ENCODE data around the gene TPPP2.
"Not testable (repeated sequence)": the region's sequence is repeated elsewhere in the genome, so short reads cannot be mapped to it uniquely, and the experiment has no call there.

The TPPP2 gene

DNA sequence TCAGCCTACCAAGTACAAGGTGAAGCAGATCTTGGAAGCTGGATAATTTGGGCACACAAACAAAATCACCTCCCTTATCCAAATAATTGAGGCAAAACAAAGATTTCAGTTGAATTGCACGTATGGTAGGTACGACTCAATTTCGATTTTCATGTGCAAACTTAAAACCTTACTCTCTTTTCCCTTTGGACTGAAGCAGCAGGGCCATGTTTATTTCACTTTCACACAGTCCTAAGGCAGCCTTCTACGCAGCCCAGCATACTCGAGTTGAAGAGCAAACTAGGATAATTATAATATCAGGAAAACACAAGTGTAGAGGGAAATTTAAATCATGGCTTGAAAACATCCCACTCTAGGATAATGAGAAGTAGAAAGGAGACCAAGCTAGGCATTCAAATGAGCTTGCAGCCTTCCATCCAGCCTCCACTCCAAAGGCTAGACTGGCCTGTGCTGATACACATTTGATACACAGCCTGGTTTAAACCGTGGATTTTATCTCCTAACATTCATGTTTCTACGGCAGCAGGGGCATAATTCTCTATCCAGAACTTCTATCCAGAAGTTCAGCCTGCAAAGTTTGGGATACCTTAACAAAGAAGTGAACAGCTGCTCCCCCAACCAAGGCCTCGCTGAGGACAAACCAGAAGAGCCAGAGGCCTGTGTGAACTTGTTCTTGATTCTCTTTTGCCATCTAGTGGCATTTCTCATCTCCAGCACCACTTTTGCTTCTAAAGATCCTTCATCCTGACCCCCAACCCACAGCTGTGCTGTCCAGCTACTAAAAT, 9.8 kb downstream of the TPPP2 start:
- DNase-seq: no peak

DNA sequence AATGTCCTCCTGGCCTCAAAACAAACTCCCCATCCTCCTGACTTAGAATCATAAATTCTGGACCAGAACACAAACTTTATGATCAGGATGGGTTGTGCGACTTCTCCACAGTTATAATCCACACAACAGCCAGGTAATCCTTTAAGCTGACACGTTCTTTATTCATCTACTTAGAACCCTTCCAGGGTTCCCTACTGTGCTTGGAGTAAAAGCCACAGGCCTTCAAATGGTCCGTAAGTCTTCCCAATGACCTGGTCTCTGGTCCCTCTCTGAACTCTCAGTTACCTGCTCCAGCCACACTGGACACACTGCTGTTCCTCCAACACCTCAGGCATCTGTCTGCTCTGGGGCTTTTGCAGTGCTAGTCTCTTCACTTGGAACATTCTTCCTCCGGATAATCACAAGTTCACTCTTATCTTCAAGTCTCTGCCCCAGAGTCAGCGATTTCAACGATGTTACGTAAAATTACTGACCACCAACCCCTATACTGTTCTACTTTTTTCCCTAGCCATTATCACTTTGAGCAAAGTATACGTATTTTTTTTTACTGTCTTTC, 10.4 kb downstream of the TPPP2 start:
- DNase-seq: no peak

DNA sequence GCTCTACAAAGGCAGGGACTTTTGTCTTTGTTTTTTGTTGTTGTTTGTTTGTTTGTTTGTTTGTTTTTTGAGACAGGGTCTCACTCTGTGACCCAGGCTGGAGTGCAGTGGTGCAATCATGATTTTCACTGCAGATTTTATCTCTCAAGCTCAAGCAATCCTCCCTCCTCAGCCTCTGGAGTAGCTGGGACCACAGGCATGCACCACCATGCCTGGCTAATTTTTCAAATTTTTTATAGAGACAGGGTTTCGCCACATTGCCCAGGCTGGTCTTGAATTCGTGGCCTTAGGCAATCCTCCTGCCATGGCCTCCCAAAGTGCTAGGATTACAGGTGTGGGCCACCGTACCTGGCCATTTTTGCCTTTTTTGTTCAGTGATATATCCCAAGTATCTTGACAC, 10.9 kb downstream of the TPPP2 start:
- DNase-seq: not testable (repeated sequence)

DNA sequence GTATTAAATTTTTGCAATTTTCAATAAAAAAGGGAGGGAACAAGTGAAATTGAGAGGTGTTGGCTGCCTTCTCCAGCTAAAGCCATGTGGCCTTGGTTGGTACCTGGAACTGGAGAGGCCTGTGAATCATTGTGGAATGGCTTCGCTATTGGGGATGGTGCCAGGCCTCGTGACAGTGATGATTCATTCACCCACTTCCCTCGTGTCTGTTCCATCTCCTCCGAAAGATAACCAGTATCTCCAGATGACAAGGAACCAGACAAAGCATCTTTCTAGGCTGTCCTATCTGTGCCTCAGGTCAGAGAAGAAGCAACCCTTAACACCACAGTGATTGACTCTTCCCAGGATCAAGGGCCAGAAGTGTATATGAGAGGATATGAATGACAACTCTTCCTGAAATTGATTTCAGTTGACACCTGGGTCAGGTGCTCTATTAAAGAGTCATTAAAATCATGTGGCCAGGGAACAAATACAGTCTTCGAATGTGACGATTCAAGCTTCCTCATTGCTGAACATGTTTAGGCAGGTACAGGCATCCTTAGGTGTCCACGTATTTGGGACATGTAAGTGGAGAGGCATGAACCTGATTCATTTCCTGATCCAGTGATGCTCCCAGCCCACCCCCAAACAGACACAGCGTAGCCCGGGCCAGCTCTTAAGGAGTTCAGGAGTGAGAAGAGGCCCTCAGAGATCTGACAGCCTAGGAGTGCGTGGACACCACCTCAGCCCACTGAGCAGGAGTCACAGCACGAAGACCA, 11.8 kb downstream of the TPPP2 start, which contains the start of gene RNASE7:
TSS of gene RNASE7 (plus strand) at position 687 of the 758 bp plus-strand sequence. CDS start 631 bp downstream, outside the sequence.
- DNase-seq: no peak

DNA sequence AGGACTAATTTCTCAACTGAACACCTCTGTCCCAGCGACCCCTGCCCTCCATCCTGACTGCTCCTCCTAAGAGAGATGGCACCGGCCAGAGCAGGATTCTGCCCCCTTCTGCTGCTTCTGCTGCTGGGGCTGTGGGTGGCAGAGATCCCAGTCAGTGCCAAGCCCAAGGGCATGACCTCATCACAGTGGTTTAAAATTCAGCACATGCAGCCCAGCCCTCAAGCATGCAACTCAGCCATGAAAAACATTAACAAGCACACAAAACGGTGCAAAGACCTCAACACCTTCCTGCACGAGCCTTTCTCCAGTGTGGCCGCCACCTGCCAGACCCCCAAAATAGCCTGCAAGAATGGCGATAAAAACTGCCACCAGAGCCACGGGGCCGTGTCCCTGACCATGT, 12.9 kb downstream of the TPPP2 start:
- no peak for DNase-seq

DNA sequence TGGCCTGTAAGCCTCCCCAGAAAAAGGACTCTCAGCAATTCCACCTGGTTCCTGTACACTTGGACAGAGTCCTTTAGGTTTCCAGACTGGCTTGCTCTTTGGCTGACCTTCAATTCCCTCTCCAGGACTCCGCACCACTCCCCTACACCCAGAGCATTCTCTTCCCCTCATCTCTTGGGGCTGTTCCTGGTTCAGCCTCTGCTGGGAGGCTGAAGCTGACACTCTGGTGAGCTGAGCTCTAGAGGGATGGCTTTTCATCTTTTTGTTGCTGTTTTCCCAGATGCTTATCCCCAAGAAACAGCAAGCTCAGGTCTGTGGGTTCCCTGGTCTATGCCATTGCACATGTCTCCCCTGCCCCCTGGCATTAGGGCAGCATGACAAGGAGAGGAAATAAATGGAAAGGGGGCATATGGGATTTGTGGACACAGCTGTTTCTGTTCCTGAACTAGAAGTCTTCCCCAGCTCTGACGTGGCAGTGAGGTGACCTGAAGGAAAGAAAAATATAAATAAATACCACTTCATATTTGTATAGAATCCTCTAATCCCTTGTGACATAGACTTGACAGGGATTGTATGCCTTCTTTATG, 13.5 kb downstream of the TPPP2 start:
- no peak for DNase-seq

DNA sequence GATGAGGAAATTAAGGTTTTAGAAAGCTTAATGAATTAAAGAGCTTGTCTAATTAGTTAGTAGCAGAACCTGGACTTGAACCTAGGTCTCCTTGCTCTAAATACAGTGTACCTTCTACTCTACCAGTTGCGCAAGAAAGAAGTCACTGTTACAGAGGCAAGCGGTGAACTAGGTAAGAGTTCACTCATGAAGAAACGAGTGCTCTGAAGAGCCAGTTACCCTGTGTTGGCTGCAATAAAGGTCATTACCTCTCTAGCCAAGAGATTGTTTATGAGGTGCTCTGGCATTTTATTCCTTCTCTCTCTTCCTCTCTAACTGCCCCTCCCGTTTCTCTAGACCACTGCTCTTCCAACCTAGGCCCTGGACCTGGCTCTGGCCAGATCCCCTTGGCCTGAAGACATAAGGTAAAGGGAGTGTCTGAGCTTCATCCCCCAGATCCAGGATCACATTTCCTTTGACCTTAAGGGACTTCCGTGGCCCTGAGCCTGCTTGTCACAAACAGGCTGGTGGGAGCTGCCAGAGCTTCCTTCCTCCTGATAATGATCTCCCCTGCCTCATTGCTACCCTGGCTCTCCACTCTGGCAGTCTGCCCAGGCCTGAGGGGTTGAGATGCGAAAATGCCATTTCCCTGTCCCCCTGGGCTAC, 14.1 kb downstream of the TPPP2 start:
- no peak for DNase-seq

DNA sequence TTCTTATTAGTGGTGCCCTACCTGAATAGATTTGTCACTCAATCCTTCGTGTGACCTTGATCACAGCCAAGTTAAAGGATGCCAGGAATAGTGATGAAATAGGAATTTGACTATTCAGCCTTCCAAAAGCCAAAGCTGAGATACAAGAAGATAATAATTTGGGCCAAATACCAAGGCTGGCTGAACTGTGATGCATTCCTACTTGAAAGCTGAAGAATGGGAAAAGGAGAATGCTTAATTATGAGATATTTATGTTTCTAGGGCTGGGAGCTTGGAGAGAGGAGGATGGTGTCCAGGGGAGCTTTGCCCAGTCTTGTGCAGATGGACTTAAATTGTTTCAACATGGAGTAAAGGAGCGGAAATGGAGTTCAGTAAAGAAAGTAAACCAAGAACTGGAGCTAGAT, 17.4 kb downstream of the TPPP2 start:
- DNase-seq: no peak

DNA sequence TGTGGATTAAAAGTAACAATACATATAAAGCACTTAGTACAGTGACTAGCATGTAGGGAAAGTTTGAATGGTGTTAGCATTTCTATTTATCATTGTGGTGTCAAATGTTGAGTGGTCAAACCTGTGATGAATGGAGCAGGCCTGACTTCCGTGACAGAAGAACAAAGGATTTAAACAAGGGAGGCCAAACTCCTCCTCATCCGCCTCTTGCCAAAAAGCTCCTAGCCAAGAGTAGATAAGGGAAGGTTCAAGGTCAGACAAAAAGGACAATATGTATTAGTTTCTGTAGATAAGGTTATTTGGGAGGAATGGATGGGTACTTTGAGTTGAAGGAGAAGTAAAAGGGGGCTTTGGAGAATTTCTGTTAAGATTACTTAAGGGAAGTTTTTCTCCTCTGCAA, 18.6 kb downstream of the TPPP2 start:
- no peak for DNase-seq

DNA sequence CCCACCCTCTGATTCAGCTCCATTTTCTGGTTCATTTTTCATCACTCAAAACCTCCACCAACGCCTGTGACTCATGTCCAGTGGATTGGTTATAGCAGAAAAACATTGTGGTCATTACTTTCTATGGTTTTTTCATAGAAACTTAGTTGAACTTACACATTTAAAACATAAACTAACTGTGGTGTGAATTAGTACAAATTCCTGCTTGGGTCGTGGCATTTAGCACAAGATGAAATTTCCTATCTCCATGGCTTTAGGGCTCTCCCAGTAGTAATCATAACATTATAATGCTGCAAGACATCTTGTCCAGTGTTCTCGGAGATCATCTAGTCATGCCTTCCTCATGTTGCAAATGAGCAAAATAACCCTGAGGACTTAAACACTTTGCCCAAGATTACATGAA, 19.3 kb downstream of the TPPP2 start:
- DNase-seq: no peak

DNA sequence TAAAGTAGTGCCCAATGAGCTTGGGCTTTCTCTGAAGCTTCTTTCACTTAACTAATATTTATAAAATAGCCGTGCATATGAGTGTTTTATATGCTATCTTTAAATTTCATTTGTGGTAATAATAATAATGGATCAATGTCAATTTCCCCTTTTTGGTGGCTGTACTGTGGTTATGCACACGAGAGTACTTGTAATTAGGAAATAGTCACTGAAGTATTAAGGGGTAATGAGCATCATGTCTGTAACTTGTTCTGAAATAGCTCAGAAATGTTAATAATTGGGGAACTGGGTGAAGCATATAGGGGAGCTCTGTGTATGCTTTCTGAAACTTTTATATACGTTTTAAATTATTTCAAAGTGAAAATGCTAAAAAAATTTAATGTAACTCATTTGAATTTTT, 20.6 kb downstream of the TPPP2 start:
- DNase-seq: no peak

DNA sequence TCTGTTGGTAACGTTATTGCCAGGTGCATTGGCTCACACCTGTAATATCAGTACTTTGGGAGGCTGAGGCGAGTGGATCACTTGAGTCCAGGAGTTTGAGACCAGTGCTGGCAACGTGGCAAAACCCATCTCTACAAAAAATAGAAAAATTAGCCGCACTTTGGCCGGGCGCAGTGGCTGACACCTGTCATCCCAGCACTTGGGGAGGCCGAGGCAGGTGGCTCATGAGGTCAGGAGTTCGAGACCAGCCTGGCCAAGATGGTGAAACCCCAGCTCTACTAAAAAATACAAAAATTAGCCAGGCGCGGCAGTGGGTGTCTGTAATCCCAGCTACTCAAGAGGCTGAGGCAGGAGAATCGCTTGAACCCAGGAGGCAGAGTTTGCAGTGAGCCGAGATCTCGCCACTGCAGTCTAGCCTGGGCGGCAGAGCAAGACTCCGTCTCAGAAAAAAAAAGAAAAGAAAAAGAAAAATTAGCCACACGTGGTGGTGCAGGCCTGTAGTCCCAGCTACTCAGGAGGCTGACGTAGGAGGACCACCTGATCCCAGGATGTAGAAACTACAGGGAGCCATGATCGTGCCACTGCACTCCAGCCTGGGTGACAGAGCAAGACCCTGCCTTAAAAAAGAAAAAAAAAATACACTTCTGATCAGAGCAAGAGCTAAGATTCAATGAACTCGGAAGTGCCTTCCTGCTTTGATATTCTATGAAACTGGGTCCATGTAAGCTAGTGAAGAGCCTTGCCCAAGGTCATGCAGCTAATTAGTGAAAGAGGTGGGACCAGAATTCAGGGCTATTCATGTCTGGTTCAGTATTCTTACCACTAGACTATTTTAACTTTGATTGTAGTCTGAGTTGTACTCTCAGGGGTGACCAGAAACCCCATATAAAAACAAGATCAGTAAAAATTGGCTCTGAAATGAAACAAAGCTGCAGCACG, 23.4 kb downstream of the TPPP2 start:
- no peak for DNase-seq

DNA sequence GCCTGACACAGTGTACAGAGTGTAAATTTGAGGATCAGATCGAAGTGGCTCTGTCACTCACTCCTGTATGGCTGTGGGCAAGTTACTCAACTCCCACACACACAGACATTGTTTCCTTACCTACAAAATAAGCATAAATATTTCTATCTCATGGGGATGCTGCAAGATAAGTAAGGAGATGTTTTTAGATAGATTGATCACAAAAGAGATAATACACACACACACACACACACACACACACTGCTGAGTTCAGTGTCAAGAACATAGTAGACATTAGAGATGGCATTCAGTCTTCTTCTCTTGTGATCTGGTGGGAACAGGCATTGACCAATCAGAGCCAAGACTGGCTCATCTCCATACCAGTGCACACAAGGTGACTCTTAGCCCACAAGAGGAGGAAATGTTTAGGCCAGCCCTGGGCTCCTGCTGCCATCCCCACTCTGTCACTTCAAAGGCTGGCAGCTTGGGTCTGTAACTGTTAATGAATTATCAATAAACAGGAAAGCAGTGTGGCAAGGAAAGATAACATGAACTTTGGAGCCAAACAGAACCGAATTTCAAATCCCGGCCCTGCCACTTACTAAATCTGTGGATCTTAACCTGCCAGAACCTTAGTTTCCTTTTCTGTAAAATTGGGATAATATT, 24.2 kb downstream of the TPPP2 start:
- no peak for DNase-seq

DNA sequence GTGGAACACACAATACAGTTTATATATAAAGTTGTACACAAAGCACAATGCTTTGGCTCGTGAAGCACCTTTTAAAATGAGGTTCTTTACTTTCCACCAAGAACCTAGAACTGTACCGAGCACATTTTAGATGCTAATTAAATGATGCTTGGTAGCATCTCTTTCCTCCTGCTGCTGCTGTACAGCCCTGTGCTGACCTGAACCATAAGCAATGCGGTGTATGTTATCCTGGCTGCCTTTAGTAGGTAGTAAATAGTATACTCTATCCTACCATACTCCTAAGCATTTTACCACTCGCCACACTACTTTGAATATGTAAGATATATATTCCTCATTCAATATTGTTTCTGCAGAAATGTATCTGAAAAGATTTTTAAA, 24.7 kb downstream of the TPPP2 start:
- no peak for DNase-seq

DNA sequence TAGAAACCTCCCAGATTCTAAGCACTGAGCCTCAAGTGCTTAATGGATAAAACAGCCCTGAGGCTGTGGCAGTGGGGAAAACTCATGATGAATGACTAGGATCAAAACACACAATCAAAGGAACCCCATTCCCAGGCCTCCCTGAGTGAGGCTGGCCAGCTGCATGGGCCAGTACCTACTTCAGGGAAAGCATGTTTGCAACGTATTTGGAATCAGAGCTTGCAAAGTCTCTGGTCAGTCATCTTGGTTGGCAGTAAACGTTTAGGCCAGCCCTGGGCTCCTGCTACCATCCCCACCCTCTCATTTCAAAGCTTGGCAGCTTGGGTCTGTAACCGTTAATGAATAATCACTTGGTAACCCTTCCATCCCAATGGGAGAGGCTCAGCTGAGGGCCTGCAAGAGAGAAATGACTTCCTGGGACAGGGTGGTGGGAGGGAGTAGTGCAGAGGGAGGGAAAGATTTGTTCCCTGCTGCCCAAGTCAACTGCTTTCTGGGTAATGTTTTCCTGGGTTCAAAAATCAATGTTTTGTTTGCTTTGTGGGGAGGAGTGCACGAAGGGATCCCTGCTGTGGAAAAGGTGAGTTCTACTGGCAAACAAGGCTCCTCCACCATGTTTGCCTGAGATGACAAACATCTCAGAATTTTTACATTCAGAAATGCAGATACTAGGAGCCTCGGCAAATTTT, 25.6 kb downstream of the TPPP2 start:
- no peak for DNase-seq

DNA sequence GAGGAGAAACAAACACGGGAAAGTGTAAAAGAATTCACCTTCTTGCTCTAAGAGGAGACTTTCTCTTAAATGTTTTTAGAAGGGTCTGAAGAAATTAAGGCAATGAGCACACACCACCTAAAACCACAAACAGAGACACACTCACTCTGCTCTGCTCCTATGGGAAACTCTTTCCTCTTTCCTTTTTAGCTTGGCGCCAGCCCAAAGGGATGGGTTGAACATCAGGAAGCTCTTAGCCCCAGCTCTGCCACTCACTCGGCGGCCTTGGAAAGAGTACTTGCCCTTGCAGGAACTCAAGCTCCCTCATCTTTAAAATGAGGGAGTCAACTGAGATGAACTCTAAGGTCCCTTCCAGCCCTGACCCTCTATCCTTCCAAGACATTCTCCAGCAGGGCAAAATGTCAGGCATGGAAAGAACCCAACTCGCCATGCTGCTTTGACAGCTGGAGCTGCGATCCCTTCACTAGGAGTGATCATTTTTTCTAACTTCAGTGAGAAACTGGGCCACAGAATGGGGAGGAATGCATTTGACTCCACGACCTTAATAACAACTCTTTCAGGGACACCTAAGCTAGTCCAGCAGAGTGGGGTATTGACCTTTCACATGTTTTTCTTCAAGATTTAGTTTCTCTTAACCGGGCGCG, 26.6 kb downstream of the TPPP2 start:
- DNase-seq: no peak

DNA sequence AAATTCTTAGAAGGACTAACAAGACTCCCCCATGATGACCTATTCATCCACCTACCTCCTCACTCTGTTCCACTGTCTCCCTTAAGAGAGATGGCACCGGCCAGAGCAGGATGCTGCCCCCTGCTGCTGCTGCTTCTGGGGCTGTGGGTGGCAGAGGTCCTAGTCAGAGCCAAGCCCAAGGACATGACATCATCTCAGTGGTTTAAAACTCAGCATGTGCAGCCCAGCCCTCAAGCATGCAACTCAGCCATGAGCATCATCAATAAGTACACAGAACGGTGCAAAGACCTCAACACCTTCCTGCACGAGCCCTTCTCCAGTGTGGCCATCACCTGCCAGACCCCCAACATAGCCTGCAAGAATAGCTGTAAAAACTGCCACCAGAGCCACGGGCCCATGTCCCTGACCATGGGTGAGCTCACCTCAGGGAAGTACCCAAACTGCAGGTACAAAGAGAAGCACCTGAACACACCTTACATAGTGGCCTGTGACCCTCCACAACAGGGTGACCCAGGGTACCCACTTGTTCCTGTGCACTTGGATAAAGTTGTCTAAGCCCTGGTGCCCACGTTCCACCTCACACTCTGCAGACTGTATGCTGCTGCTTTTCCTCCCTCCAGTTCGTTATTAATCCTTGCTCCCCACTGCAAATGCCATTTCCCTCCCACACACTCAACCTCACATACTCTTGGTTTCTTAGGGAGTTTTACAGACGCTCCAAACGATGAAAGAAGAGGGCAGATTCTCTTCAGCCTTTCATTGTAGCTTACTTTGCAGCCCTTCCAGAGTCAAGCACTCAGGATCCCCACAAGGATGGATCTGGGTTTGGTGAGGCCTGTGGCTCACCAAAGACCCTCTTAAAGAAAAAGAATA, 28.0 kb downstream of the TPPP2 start, which contains the start of gene RNASE8:
TSS of gene RNASE8 (plus strand) at position 20 of the 873 bp plus-strand sequence. CDS start at position 91, 71 bp downstream.
- DNase-seq: no peak

DNA sequence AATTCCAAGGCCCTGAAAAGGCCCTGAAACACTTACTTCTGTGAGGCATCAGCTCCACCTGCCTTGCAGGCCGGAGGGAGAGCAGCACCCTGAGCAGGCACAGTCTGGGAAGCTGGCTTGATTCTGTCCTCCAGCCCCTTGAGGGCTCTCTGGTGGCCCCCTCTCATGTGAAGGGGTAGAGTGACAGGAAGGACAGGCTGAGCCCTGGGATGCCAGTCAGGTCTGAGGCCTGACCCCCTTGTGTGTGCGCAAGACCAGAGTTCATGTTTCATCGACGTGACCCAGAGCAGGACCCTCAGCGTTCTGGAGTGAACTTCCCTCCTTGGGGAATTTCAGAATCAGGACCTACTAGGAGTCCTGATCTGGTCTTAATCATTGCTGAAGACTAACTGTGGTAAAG, 28.9 kb downstream of the TPPP2 start:
- no peak for DNase-seq

All from stimulated activated CD4-positive, alpha-beta T cell treated with anti-CD3 and anti-CD28 coated beads, Interleukin-2, amount 100 ng/mL, for 24 hours (primary cell).